Measurements from ENCODE around the gene LMO2.
A peak's percentile ranks its signal among the peaks of the same experiment; 100 is the strongest.
"Not testable (repeated sequence)": the region's sequence is repeated elsewhere in the genome, so short reads cannot be mapped to it uniquely, and the experiment has no call there.

Gene LMO2

GRCh38 chr11:33924341-33924740, 32.5 kb upstream of the LMO2 start:
- no peak for TF ChIP-seq CTCF (IDR thresholded peaks at IDR 0.05; ENCODE audit: extremely low read depth, missing control alignments)
- no peak for DNase-seq (ENCODE audit: low spot score)

- DNase-seq (ENCODE audit: low spot score): no peak
- TF ChIP-seq CTCF (IDR thresholded peaks at IDR 0.05; ENCODE audit: extremely low read depth, missing control alignments): no peak
Measured at GRCh38 chr11:33923626-33924025, 31.8 kb upstream of the LMO2 start.

- peak; percentile 65 for DNase-seq (ENCODE audit: low spot score)
- no peak for TF ChIP-seq CTCF (IDR thresholded peaks at IDR 0.05; ENCODE audit: extremely low read depth, missing control alignments)
Measured at GRCh38 chr11:33920838-33921613, 29.1 kb upstream of the LMO2 start.

GRCh38 chr11:33919645-33920044, 27.8 kb upstream of the LMO2 start:
- no peak for DNase-seq (ENCODE audit: low spot score)
- TF ChIP-seq CTCF (IDR thresholded peaks at IDR 0.05; ENCODE audit: extremely low read depth, missing control alignments): no peak

GRCh38 chr11:33917402-33917801, 25.5 kb upstream of the LMO2 start:
- not testable (repeated sequence) for DNase-seq (ENCODE audit: low spot score)

GRCh38 chr11:33916736-33917135, 24.9 kb upstream of the LMO2 start:
- no peak for DNase-seq (ENCODE audit: low spot score)
- no peak for TF ChIP-seq CTCF (IDR thresholded peaks at IDR 0.05; ENCODE audit: extremely low read depth, missing control alignments)

- no peak for TF ChIP-seq CTCF (IDR thresholded peaks at IDR 0.05; ENCODE audit: extremely low read depth, missing control alignments)
- DNase-seq (ENCODE audit: low spot score): no peak
Measured at GRCh38 chr11:33915526-33915925, 23.6 kb upstream of the LMO2 start.

- no peak for DNase-seq (ENCODE audit: low spot score)
- no peak for TF ChIP-seq CTCF (IDR thresholded peaks at IDR 0.05; ENCODE audit: extremely low read depth, missing control alignments)
Measured at GRCh38 chr11:33913991-33914390, 22.1 kb upstream of the LMO2 start.

Measured in GM20000 (cell line).